OCI-LY1 (cell line): Measurements from ENCODE around the gene CRK.
"Not testable (repeated sequence)": the region's sequence is repeated elsewhere in the genome, so short reads cannot be mapped to it uniquely, and the experiment has no call there.

Source experiments
- H2AFZ ChIP-seq: fragments of 200-600 bp; sonication (generic), shearing (Covaris generic); 2 replicates; pipeline ENCODE4 v1.6.0; 2014; ENCODE audit warnings: antibody characterized with exemption, mild to moderate bottlenecking, low read length
- H3F3A ChIP-seq: fragments of 200-600 bp; sonication (generic), shearing (Covaris generic); 2 replicates; pipeline ENCODE4 v1.6.0; 2014; ENCODE audit warnings: mild to moderate bottlenecking, antibody characterized with exemption, low read length, moderate library complexity; ENCODE audit not compliant: insufficient read depth
- H3K27ac ChIP-seq: fragments of 200-600 bp; sonication (generic); 2 replicates; pipeline ENCODE4 v1.5.1; 2014; ENCODE audit warnings: low read length, mixed run types, mild to moderate bottlenecking, low read depth; ENCODE audit not compliant: poor library complexity, severe bottlenecking
- H3K27me3 ChIP-seq: fragments of 200-600 bp; sonication (generic); 2 replicates; pipeline ENCODE4 v1.6.0; 2014; ENCODE audit warnings: antibody characterized with exemption, mild to moderate bottlenecking, low read length, moderate library complexity; ENCODE audit not compliant: insufficient read depth
- H3K36me3 ChIP-seq: fragments of 200-600 bp; sonication (generic); 2 replicates; pipeline ENCODE4 v1.6.1; 2014; ENCODE audit warnings: mild to moderate bottlenecking, antibody characterized with exemption, low read length, moderate library complexity, mixed read lengths; ENCODE audit not compliant: insufficient read depth
- H3K4me1 ChIP-seq: fragments of 200-600 bp; sonication (generic); 2 replicates; pipeline ENCODE4 v1.5.1; 2014; ENCODE audit warnings: mild to moderate bottlenecking, low read length, moderate library complexity; ENCODE audit not compliant: insufficient read depth, severe bottlenecking
- H3K4me2 ChIP-seq: fragments of 200-600 bp; sonication (generic), shearing (Covaris generic); 2 replicates; pipeline ENCODE4 v1.6.1; 2014; ENCODE audit warnings: low read length
- H3K4me3 ChIP-seq: fragments of 200-600 bp; sonication (generic); 2 replicates; pipeline ENCODE4 v1.5.1; 2014; ENCODE audit warnings: low read length, low read depth, mild to moderate bottlenecking, mixed read lengths; ENCODE audit not compliant: poor library complexity, severe bottlenecking
- H3K79me2 ChIP-seq: fragments of 200-600 bp; shearing (Covaris generic); 2 replicates; pipeline ENCODE4 v1.6.1; 2016; ENCODE audit warnings: mixed run types, low read length, mixed read lengths; ENCODE audit not compliant: insufficient read depth
- H3K9ac ChIP-seq: fragments of 200-600 bp; sonication (generic), shearing (Covaris generic); 2 replicates; pipeline ENCODE4 v1.6.1; 2014; ENCODE audit warnings: mild to moderate bottlenecking, low read length, mixed read lengths
- H3K9me2 ChIP-seq: fragments of 200-600 bp; sonication (generic), shearing (Covaris generic); 2 replicates; pipeline ENCODE4 v1.6.1; 2014; ENCODE audit warnings: low read depth, mild to moderate bottlenecking, low read length, mixed read lengths
- H3K9me3 ChIP-seq: fragments of 200-600 bp; shearing (Covaris generic); 2 replicates; pipeline ENCODE4 v1.6.1; 2014; ENCODE audit warnings: low read length, mixed read lengths
- H4K20me1 ChIP-seq: fragments of 200-600 bp; sonication (generic), shearing (Covaris generic); 2 replicates; pipeline ENCODE4 v1.6.0; 2016; ENCODE audit warnings: mild to moderate bottlenecking, low read length; ENCODE audit not compliant: insufficient read depth
- CTCF ChIP-seq: fragments of 200-600 bp; sonication (generic), shearing (Covaris generic); IDR thresholded peaks from 2 replicates; pipeline ENCODE4 v1.5.1; 2017; ENCODE audit warnings: mild to moderate bottlenecking, antibody characterized with exemption, low read length, moderate library complexity, mixed read lengths
- EZH2 ChIP-seq: fragments of 200-600 bp; sonication (generic), shearing (Covaris generic); IDR thresholded peaks from 2 replicates; pipeline ENCODE4 v1.8.0; 2017; ENCODE audit warnings: borderline replicate concordance, mixed run types, mild to moderate bottlenecking, antibody characterized with exemption, low read length, moderate library complexity, mixed read lengths

CRK gene

GRCh38 chr17:1390432-1391367, 65.3 kb downstream of the CRK start:
- peaks cover 99% of the 10 kb centered on the region for H3K79me2 ChIP-seq
- H3K4me2 ChIP-seq = peak overlapping the region; percentile 27; the same call in 1 of the 2 replicates
- no peak overlapping the region for H3K27ac ChIP-seq
- peaks cover 79% of the 10 kb centered on the region for H3K4me1 ChIP-seq
- no peak overlapping the region for H2AFZ ChIP-seq
- no peaks in the 10 kb centered on the region for H3F3A ChIP-seq
- peaks cover 23% of the 10 kb centered on the region for H3K36me3 ChIP-seq
- no peaks in the 10 kb centered on the region for H3K9me2 ChIP-seq
- H3K9ac ChIP-seq = no peak overlapping the region; the same call in 1 of the 2 replicates
- H4K20me1 ChIP-seq = peaks cover 8% of the 10 kb centered on the region; the same call in 1 of the 2 replicates
- no peak for TF ChIP-seq CTCF
- no peak for TF ChIP-seq EZH2
- H3K27me3 ChIP-seq = no peaks in the 10 kb centered on the region
- no peak overlapping the region for H3K4me3 ChIP-seq
- no peaks in the 10 kb centered on the region for H3K9me3 ChIP-seq

DNA sequence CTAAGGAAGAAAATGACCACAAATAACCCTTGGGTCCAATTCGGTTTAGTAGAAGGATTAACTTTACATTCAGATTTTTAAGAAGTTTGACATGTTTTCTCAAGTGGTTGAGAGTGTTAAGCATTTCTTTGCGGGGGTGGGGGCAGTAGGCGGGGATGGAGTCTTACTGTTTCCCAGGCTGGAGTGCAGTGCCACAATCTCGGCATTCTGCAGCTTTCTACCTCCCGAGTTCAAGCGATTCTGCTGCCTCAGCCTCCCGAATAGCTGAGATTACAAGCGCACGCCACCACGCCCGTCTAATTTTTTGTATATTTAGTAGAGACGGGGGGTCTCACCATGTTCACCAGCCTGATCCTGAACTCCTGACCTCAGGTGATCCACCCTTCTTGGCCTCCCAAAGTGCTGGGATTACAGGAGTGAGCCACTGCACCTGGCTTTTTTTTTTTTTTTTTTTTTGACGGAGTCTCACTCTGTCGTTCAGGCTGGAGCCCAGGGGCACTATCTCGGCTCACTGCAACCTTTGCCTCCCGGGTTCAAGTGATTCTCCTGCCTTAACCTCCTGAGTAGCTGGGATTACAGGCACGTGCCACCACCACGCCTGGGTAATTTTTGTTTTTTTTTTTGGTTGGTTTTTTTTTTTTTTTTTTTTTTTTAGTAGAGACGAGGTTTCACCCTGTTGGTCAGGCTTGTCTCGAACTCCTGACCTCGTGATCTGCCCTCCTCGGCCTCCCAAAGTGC, 68.4 kb downstream of the CRK start:
- Histone ChIP-seq H3K79me2 (peaks cover 99% of the 10 kb centered on the region), H3K36me3 (peaks cover 37% of the 10 kb centered on the region), H3K4me1 (peaks cover 58% of the 10 kb centered on the region), H4K20me1 (peaks cover 12% of the 10 kb centered on the region; the same call in 1 of the 2 replicates)
- H3F3A ChIP-seq, H3K27ac ChIP-seq, H2AFZ ChIP-seq, H3K4me3 ChIP-seq, H3K27me3 ChIP-seq, H3K9me2 ChIP-seq, H3K9ac ChIP-seq, H3K4me2 ChIP-seq, H3K9me3 ChIP-seq: not testable (repeated sequence)

DNA sequence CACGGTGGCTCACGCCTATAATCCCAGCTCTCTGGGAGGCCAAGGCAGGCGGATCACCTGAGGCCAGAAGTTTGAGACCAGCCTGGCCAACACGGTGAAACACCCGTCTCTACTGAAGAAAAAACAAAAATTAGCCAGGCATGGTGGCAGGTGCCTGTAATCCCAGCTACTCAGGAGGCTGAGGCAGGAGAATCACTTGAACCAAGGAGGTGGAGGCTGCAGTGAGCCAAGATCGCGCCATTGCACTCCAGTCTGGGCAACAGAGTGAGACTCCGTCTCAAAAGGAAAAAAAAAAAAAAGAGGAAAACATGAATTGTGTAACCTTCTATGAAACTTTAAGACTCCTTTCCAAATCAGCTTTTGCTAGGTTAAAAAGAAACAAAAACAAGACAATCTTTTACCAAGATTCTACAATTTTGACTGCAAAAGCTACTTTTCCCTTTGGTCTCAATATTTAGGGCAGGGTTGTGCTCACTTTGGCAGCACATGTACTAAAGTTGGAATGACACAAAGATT, 69.3 kb downstream of the CRK start:
- H3K9me3 ChIP-seq, H3K9me2 ChIP-seq, H2AFZ ChIP-seq, H3K9ac ChIP-seq, H3K4me3 ChIP-seq, H3K27me3 ChIP-seq, H3K4me2 ChIP-seq, H3F3A ChIP-seq: not testable (repeated sequence)
- H4K20me1 ChIP-seq = peaks cover 12% of the 10 kb centered on the region; the same call in 1 of the 2 replicates
- peaks cover 38% of the 10 kb centered on the region for H3K36me3 ChIP-seq
- peaks cover 97% of the 10 kb centered on the region for H3K79me2 ChIP-seq
- H3K27ac ChIP-seq = peak overlapping the region; percentile 26
- peaks cover 50% of the 10 kb centered on the region for H3K4me1 ChIP-seq

DNA sequence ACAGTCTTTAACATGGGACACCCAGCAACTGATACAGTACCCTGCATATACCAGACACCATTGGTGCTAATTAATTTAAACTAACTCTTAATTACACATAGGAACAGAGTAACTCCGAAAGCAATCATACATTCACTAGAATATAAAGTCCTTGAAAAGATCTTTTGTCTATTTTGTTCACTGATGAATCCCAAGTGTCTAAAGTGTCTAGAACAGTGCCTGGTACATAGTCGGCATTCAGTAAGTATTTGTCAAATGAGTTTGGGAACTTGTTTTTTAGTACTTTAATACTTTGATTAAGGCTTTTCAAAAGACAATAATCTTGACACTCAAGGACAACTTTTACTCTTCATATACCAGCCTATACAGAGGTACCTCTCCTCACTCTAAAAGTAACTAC, 69.8 kb downstream of the CRK start:
- no peaks in the 10 kb centered on the region for H3K27me3 ChIP-seq
- H3K36me3 ChIP-seq = peaks cover 34% of the 10 kb centered on the region
- H2AFZ ChIP-seq = no peak overlapping the region
- H3K27ac ChIP-seq = no peak overlapping the region
- peaks cover 12% of the 10 kb centered on the region; the same call in 1 of the 2 replicates for H4K20me1 ChIP-seq
- no peak overlapping the region for H3K4me3 ChIP-seq
- H3K79me2 ChIP-seq = peaks cover 97% of the 10 kb centered on the region
- H3K4me2 ChIP-seq = no peak overlapping the region
- H3F3A ChIP-seq = no peaks in the 10 kb centered on the region
- H3K4me1 ChIP-seq = peaks cover 50% of the 10 kb centered on the region
- no peak overlapping the region for H3K9ac ChIP-seq
- no peaks in the 10 kb centered on the region for H3K9me3 ChIP-seq
- TF ChIP-seq CTCF = no peak
- TF ChIP-seq EZH2 = no peak
- no peaks in the 10 kb centered on the region for H3K9me2 ChIP-seq
